ENCODE results near the gene LGR5.

Gene LGR5

DNA sequence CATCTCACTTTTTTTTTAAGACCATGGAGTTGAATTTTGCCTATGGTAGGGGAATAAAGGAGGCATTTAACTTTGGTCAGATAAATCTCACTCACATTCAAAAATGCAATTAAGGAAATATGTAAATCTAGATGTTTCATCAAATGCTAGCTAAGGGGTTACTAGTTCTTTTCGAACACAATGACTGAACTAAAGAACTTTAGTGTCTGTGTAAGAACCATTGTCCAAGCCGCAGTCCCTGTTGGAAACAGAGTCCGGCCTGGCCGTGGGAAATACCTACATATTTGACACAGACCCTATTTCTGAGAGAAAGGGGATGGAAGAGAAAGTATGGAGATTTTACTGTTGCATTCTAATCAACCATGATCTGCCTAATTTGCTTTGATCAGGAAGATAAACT lies 17.4 kb downstream of the LGR5 start:
- DNase-seq (ENCODE audit: insufficient read length), result no peak
- FAIRE-seq, result no peak
- no peak for TF ChIP-seq POLR2A (IDR thresholded peaks at IDR 0.05; ENCODE audit: low read depth, low read length)
- no peak for TF ChIP-seq TAF1 (IDR thresholded peaks at IDR 0.05; ENCODE audit: borderline replicate concordance, low read depth, low read length)
- TF ChIP-seq POLR2AphosphoS5 (IDR thresholded peaks at IDR 0.05; ENCODE audit: low read depth, low read length), result no peak

- FAIRE-seq (no peak), DNase-seq (ENCODE audit: insufficient read length) (no peak)
- no peak for TF ChIP-seq POLR2AphosphoS5 (IDR thresholded peaks at IDR 0.05; ENCODE audit: low read depth, low read length)
These were observed 20.7 kb downstream of the LGR5 start for GRCh38 chr12:71460318-71460717.

- DNase-seq (ENCODE audit: insufficient read length) (no peak), FAIRE-seq (no peak)
- TF ChIP-seq POLR2AphosphoS5 (IDR thresholded peaks at IDR 0.05; ENCODE audit: low read depth, low read length) (no peak), TAF1 (IDR thresholded peaks at IDR 0.05; ENCODE audit: borderline replicate concordance, low read depth, low read length) (no peak), POLR2A (IDR thresholded peaks at IDR 0.05; ENCODE audit: low read depth, low read length) (no peak)
These were observed 21.4 kb downstream of the LGR5 start for GRCh38 chr12:71460850-71461609.

- FAIRE-seq (no peak), DNase-seq (ENCODE audit: insufficient read length) (no peak)
- TF ChIP-seq TAF1 (IDR thresholded peaks at IDR 0.05; ENCODE audit: borderline replicate concordance, low read depth, low read length), result no peak
- TF ChIP-seq POLR2A (IDR thresholded peaks at IDR 0.05; ENCODE audit: low read depth, low read length), result no peak
- no peak for TF ChIP-seq POLR2AphosphoS5 (IDR thresholded peaks at IDR 0.05; ENCODE audit: low read depth, low read length)
These were observed 22.3 kb downstream of the LGR5 start for GRCh38 chr12:71461787-71462328.

- TF ChIP-seq POLR2A (IDR thresholded peaks at IDR 0.05; ENCODE audit: low read depth, low read length) (no peak), POLR2AphosphoS5 (IDR thresholded peaks at IDR 0.05; ENCODE audit: low read depth, low read length) (no peak), TAF1 (IDR thresholded peaks at IDR 0.05; ENCODE audit: borderline replicate concordance, low read depth, low read length) (no peak)
- no peak for DNase-seq (ENCODE audit: insufficient read length)
- no peak for FAIRE-seq
These were observed 26.2 kb downstream of the LGR5 start for GRCh38 chr12:71465796-71466195.

DNA sequence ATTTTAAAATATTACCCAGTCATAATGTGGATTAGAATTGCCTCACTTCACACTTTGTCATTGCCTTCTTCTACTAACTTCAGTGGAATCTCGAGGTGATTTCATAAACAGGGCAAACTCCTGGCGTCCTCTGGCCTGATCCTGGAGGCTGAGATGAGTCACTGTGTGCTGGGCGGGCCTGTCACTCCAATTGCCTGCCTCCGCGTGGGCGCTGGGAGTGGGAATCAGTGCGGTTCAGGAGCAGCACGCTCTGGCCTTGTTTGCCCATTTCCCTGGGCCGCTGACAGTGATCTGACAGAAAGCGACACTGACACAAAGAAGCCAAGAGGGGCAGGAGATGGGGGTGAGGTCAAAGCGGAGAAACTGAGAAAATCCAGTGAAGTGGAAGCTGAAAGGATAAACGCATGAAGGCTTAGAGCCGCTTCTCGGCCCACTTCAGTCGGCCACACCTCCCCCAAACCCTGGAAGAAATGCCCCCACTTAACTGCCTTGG lies 29.7 kb downstream of the LGR5 start:
- DNase-seq (ENCODE audit: insufficient read length) (no peak), FAIRE-seq (no peak)
- TF ChIP-seq POLR2AphosphoS5 (IDR thresholded peaks at IDR 0.05; ENCODE audit: low read depth, low read length), result no peak
- TF ChIP-seq POLR2A (IDR thresholded peaks at IDR 0.05; ENCODE audit: low read depth, low read length), result no peak
- no peak for TF ChIP-seq TAF1 (IDR thresholded peaks at IDR 0.05; ENCODE audit: borderline replicate concordance, low read depth, low read length)

- no peak for FAIRE-seq
- no peak for TF ChIP-seq TAF1 (IDR thresholded peaks at IDR 0.05; ENCODE audit: borderline replicate concordance, low read depth, low read length)
- no peak for TF ChIP-seq POLR2A (IDR thresholded peaks at IDR 0.05; ENCODE audit: low read depth, low read length)
- TF ChIP-seq POLR2AphosphoS5 (IDR thresholded peaks at IDR 0.05; ENCODE audit: low read depth, low read length), result no peak
- DNase-seq (ENCODE audit: insufficient read length), result no peak
These were observed 32.9 kb downstream of the LGR5 start for GRCh38 chr12:71472441-71472911.

- DNase-seq (ENCODE audit: insufficient read length) (no peak), FAIRE-seq (no peak)
- TF ChIP-seq POLR2A (IDR thresholded peaks at IDR 0.05; ENCODE audit: low read depth, low read length) (no peak), TAF1 (IDR thresholded peaks at IDR 0.05; ENCODE audit: borderline replicate concordance, low read depth, low read length) (no peak), POLR2AphosphoS5 (IDR thresholded peaks at IDR 0.05; ENCODE audit: low read depth, low read length) (no peak)
These were observed 35.2 kb downstream of the LGR5 start for GRCh38 chr12:71474791-71475190.

DNA sequence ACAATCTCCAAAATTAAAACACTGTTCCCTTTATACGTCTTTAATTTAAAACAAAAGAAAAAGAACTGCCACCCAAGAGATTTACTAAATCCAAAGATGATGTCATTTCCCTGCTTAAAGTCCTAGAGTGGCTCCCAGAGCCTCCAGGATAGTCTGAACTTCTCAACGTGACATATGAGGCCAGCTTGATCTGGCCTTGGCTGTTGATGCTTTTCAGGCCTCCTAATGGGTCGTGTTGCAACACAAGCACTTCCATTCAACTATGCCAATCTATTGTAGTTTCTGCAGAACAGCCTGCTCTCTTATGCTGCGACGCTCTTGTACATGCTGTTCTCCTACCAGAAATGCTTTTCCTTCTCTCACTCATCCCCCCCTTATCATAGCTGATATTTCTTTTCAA lies 35.7 kb downstream of the LGR5 start:
- DNase-seq (ENCODE audit: insufficient read length) (no peak), FAIRE-seq (no peak)
- TF ChIP-seq POLR2AphosphoS5 (IDR thresholded peaks at IDR 0.05; ENCODE audit: low read depth, low read length) (no peak), TAF1 (IDR thresholded peaks at IDR 0.05; ENCODE audit: borderline replicate concordance, low read depth, low read length) (no peak), POLR2A (IDR thresholded peaks at IDR 0.05; ENCODE audit: low read depth, low read length) (no peak)

GRCh38 chr12:71476513-71476912 lies 36.9 kb downstream of the LGR5 start:
- TF ChIP-seq POLR2A (IDR thresholded peaks at IDR 0.05; ENCODE audit: low read depth, low read length), result no peak
- no peak for TF ChIP-seq TAF1 (IDR thresholded peaks at IDR 0.05; ENCODE audit: borderline replicate concordance, low read depth, low read length)
- TF ChIP-seq POLR2AphosphoS5 (IDR thresholded peaks at IDR 0.05; ENCODE audit: low read depth, low read length), result no peak
- FAIRE-seq (no peak), DNase-seq (ENCODE audit: insufficient read length) (no peak)

DNA sequence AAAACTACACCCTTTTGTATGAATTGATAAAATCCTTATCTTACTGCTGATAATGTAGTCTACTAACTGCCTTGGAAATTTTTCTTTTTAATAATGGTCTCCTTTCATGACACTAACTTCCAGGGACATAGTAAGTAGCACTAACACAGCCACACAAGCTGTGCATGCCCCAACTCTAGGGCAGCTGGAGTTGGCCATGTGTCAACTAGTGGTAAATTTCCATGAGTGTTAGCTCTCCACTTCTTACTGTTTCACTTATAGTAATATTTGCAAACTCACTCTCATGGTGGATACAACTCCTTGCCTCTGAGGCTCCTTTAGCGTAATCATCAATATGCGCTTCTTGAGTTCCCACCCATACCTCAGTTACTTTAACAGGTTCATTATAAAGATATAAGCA lies 38.0 kb downstream of the LGR5 start:
- no peak for FAIRE-seq
- no peak for DNase-seq (ENCODE audit: insufficient read length)
- TF ChIP-seq POLR2A (IDR thresholded peaks at IDR 0.05; ENCODE audit: low read depth, low read length) (no peak), POLR2AphosphoS5 (IDR thresholded peaks at IDR 0.05; ENCODE audit: low read depth, low read length) (no peak), TAF1 (IDR thresholded peaks at IDR 0.05; ENCODE audit: borderline replicate concordance, low read depth, low read length) (no peak)

GRCh38 chr12:71478270-71478669 lies 38.7 kb downstream of the LGR5 start:
- FAIRE-seq, result no peak
- no peak for DNase-seq (ENCODE audit: insufficient read length)
- TF ChIP-seq POLR2A (IDR thresholded peaks at IDR 0.05; ENCODE audit: low read depth, low read length) (no peak), POLR2AphosphoS5 (IDR thresholded peaks at IDR 0.05; ENCODE audit: low read depth, low read length) (no peak), TAF1 (IDR thresholded peaks at IDR 0.05; ENCODE audit: borderline replicate concordance, low read depth, low read length) (no peak)
